WTC11 (cell line): Measurements from ENCODE around the gene MAPK8IP1. TPM values are rescaled to one million over a fixed set of nuclear protein-coding genes. Genes with fewer than 3 reads are reported as not detected.

ENCODE experiments used
- ATF1 ChIP-seq: sonication (generic); formaldehyde crosslinking; IDR thresholded peaks from 2 replicates; pipeline ENCODE4 v1.8.1; 2023; ENCODE audit warnings: mild to moderate bottlenecking, moderate library complexity, missing genetic modification reagents
- FOXP1 ChIP-seq: sonication (generic); formaldehyde crosslinking; IDR thresholded peaks from 2 replicates; pipeline ENCODE4 v1.8.0; 2022; ENCODE audit warnings: missing genetic modification reagents, mild to moderate bottlenecking, moderate library complexity, borderline replicate concordance
- GRHL2 ChIP-seq: fragments of 250-450 bp; sonication (Bioruptor Pico); IDR thresholded peaks from 2 replicates; pipeline ENCODE4 v1.8.0; 2022; ENCODE audit warnings: mild to moderate bottlenecking, moderate library complexity; ENCODE audit not compliant: insufficient replicate concordance, severe bottlenecking
- IRF2 ChIP-seq: sonication (generic); formaldehyde crosslinking; IDR thresholded peaks from 2 replicates; pipeline ENCODE4 v1.8.0; 2022; ENCODE audit warnings: low read depth, missing genetic modification reagents, borderline replicate concordance
- JUN ChIP-seq: sonication (generic); formaldehyde crosslinking; IDR thresholded peaks from 2 replicates; pipeline ENCODE4 v1.8.0; 2023; ENCODE audit warnings: mild to moderate bottlenecking, missing genetic modification reagents
- KAT7 ChIP-seq: sonication (generic); formaldehyde crosslinking; IDR thresholded peaks from 2 replicates; pipeline ENCODE4 v1.8.1; 2023; ENCODE audit warnings: missing genetic modification reagents, mild to moderate bottlenecking, borderline replicate concordance
- MAX ChIP-seq: sonication (generic); formaldehyde crosslinking; IDR thresholded peaks from 2 replicates; pipeline ENCODE4 v1.8.0; 2022; ENCODE audit warnings: mild to moderate bottlenecking, missing genetic modification reagents
- MXD4 ChIP-seq: fragments of 250-450 bp; sonication (Bioruptor Pico); IDR thresholded peaks from 2 replicates; pipeline ENCODE4 v1.8.0; 2021; ENCODE audit warnings: mild to moderate bottlenecking, moderate library complexity, borderline replicate concordance
- MYBL2 ChIP-seq: sonication (generic); formaldehyde crosslinking; IDR thresholded peaks from 2 replicates; pipeline ENCODE4 v1.8.1; 2023; ENCODE audit warnings: mild to moderate bottlenecking, moderate library complexity, missing genetic modification reagents
- NFATC4 ChIP-seq: fragments of 250-450 bp; sonication (Bioruptor Pico); IDR thresholded peaks from 2 replicates; pipeline ENCODE4 v1.9.0; 2021; ENCODE audit warnings: mild to moderate bottlenecking
- NR2C2 ChIP-seq: sonication (generic); formaldehyde crosslinking; IDR thresholded peaks from 2 replicates; pipeline ENCODE4 v1.8.0; 2022; ENCODE audit warnings: mild to moderate bottlenecking, missing genetic modification reagents
- SP1 ChIP-seq: sonication (generic); formaldehyde crosslinking; conservative IDR thresholded peaks from 2 replicates; pipeline ENCODE4 v1.8.1; 2022; ENCODE audit warnings: missing genetic modification reagents
- STAT6 ChIP-seq: sonication (generic); formaldehyde crosslinking; conservative IDR thresholded peaks from 2 replicates; pipeline ENCODE4 v1.8.1; 2023; ENCODE audit warnings: mild to moderate bottlenecking, low read depth, missing genetic modification reagents, moderate library complexity
- TEAD1 ChIP-seq: sonication (generic); formaldehyde crosslinking; IDR thresholded peaks from 2 replicates; pipeline ENCODE4 v1.8.0; 2022; ENCODE audit warnings: mild to moderate bottlenecking, missing genetic modification reagents
- TEAD4 ChIP-seq: sonication (generic); formaldehyde crosslinking; IDR thresholded peaks from 2 replicates; pipeline ENCODE4 v1.8.0; 2022; ENCODE audit warnings: mild to moderate bottlenecking, missing genetic modification reagents
- ZNF138 ChIP-seq: sonication (generic); formaldehyde crosslinking; conservative IDR thresholded peaks from 2 replicates; pipeline ENCODE4 v1.8.1; 2022; ENCODE audit warnings: mild to moderate bottlenecking, moderate library complexity, missing genetic modification reagents
- ZNF281 ChIP-seq: sonication (generic); formaldehyde crosslinking; IDR thresholded peaks from 2 replicates; pipeline ENCODE4 v1.8.0; 2023; ENCODE audit warnings: mild to moderate bottlenecking, missing genetic modification reagents
- ZNF423 ChIP-seq: fragments of 250-450 bp; sonication (Bioruptor Pico); IDR thresholded peaks from 2 replicates; pipeline ENCODE4 v2.1.2; 2022; ENCODE audit warnings: mild to moderate bottlenecking, moderate library complexity
- ZNF425 ChIP-seq: fragments of 250-450 bp; sonication (Bioruptor Pico); conservative IDR thresholded peaks from 2 replicates; pipeline ENCODE4 v1.9.0; 2021; ENCODE audit warnings: mild to moderate bottlenecking
- total RNA-seq: library from RNA; stranded (reverse); gene quantifications from 3 replicates; pipeline ENCODE4 v1.2.3, GENCODE V29; 2021
- TF ChIP-seq, protein P1 (sequence below): fragments of 250-450 bp; sonication (Bioruptor Pico); IDR thresholded peaks from 2 replicates; pipeline ENCODE4 v2.1.2; 2022; ENCODE audit warnings: mild to moderate bottlenecking, moderate library complexity
- TF ChIP-seq, protein P2 (sequence below): sonication (generic); formaldehyde crosslinking; IDR thresholded peaks from 2 replicates; pipeline ENCODE4 v1.8.0; 2022; ENCODE audit warnings: mild to moderate bottlenecking, missing genetic modification reagents
- TF ChIP-seq, protein P3 (sequence below): fragments of 250-450 bp; sonication (Bioruptor Pico); IDR thresholded peaks from 2 replicates; pipeline ENCODE4 v1.9.0; 2021; ENCODE audit warnings: mild to moderate bottlenecking
- TF ChIP-seq, protein P4 (sequence below): fragments of 250-450 bp; sonication (Bioruptor Pico); IDR thresholded peaks from 2 replicates; pipeline ENCODE4 v1.8.0; 2021; ENCODE audit warnings: mild to moderate bottlenecking

Gene MAPK8IP1
- total RNA-seq, 1 experiment from 2014 or later, result 34.1 TPM

DNA sequence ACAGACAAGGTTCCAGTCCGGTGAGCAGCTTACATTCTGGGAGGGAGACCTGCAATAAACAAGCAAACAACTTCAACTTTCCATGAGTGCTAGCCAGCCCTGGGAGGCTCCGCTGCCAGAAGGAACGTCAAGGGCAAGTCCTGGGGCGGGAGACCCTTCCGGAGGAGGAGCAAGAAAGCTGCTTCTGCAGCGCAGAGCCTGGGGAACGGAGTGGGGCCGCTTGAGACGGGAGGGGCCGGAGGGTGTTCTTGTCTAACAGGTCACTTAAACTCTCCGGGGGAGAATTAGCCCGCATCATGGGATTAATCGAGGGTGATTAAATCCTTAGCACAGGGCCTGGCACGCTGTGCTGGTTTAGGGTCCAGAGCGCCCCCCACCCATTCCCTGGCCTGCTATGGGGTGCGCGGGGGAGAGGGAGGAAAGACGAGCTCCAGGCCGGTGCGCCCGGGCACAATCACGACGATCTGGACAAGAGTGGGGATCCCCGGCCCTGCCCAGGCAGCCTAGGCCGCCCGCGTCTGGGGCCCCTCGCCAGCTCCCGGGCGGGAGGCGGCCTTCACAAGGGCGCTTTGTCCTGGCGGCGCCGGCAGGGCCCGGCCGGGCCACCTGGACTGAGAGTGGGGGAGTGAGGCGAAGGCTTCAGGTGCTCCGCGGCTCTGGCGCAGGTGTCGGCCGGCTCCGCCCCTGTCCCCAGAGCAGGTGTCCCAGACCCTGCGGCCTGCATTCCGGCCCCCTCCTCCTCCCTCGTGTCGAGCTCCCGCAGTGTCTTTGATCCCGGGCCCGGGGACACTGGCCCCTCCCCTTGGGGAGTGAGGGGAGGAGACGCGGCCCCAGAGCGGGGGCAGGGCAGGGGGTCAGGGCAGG lies 36.3 kb downstream of the MAPK8IP1 start (continued):
- TF ChIP-seq STAT6 (no peak), MAX (CRISPR knock-in tag) (peak; percentile 75; the same call in 1 of the 2 replicates), ATF1 (no peak), ZNF425 (no peak), MXD4 (CRISPR knock-in tag) (no peak), MYBL2 (CRISPR knock-in tag) (0 out of 2 replicates have a peak, but pooled peaks have one; percentile 67), ZNF423 (CRISPR knock-in tag) (peak; percentile 63), TEAD4 (CRISPR knock-in tag) (no peak), GRHL2 (CRISPR knock-in tag) (no peak), NR2C2 (CRISPR knock-in tag) (no peak), TEAD1 (CRISPR knock-in tag) (peak; percentile 82; the same call in 1 of the 2 replicates), FOXP1 (CRISPR knock-in tag) (no peak; the same call in none of the 2 replicates), KAT7 (CRISPR knock-in tag) (0 out of 2 replicates have a peak, but pooled peaks have one; percentile 64), IRF2 (CRISPR knock-in tag) (no peak), SP1 (CRISPR knock-in tag) (peak; percentile 93; the same call in 1 of the 2 replicates), NFATC4 (CRISPR knock-in tag) (no peak), ZNF281 (CRISPR knock-in tag) (peak; percentile 85; the same call in 1 of the 2 replicates), JUN (CRISPR knock-in tag) (no peak), ZNF138 (no peak)
- TF ChIP-seq, protein P1, sequence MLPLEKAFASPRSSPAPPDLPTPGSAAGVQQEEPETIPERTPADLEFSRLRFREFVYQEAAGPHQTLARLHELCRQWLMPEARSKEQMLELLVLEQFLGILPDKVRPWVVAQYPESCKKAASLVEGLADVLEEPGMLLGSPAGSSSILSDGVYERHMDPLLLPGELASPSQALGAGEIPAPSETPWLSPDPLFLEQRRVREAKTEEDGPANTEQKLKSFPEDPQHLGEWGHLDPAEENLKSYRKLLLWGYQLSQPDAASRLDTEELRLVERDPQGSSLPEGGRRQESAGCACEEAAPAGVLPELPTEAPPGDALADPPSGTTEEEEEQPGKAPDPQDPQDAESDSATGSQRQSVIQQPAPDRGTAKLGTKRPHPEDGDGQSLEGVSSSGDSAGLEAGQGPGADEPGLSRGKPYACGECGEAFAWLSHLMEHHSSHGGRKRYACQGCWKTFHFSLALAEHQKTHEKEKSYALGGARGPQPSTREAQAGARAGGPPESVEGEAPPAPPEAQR (CRISPR knock-in tag), result no peak
- TF ChIP-seq, protein P2, sequence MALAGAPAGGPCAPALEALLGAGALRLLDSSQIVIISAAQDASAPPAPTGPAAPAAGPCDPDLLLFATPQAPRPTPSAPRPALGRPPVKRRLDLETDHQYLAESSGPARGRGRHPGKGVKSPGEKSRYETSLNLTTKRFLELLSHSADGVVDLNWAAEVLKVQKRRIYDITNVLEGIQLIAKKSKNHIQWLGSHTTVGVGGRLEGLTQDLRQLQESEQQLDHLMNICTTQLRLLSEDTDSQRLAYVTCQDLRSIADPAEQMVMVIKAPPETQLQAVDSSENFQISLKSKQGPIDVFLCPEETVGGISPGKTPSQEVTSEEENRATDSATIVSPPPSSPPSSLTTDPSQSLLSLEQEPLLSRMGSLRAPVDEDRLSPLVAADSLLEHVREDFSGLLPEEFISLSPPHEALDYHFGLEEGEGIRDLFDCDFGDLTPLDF (CRISPR knock-in tag), result no peak
- TF ChIP-seq, protein P3, sequence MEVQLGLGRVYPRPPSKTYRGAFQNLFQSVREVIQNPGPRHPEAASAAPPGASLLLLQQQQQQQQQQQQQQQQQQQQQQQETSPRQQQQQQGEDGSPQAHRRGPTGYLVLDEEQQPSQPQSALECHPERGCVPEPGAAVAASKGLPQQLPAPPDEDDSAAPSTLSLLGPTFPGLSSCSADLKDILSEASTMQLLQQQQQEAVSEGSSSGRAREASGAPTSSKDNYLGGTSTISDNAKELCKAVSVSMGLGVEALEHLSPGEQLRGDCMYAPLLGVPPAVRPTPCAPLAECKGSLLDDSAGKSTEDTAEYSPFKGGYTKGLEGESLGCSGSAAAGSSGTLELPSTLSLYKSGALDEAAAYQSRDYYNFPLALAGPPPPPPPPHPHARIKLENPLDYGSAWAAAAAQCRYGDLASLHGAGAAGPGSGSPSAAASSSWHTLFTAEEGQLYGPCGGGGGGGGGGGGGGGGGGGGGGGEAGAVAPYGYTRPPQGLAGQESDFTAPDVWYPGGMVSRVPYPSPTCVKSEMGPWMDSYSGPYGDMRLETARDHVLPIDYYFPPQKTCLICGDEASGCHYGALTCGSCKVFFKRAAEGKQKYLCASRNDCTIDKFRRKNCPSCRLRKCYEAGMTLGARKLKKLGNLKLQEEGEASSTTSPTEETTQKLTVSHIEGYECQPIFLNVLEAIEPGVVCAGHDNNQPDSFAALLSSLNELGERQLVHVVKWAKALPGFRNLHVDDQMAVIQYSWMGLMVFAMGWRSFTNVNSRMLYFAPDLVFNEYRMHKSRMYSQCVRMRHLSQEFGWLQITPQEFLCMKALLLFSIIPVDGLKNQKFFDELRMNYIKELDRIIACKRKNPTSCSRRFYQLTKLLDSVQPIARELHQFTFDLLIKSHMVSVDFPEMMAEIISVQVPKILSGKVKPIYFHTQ (CRISPR knock-in tag), result no peak
- TF ChIP-seq, protein P4, sequence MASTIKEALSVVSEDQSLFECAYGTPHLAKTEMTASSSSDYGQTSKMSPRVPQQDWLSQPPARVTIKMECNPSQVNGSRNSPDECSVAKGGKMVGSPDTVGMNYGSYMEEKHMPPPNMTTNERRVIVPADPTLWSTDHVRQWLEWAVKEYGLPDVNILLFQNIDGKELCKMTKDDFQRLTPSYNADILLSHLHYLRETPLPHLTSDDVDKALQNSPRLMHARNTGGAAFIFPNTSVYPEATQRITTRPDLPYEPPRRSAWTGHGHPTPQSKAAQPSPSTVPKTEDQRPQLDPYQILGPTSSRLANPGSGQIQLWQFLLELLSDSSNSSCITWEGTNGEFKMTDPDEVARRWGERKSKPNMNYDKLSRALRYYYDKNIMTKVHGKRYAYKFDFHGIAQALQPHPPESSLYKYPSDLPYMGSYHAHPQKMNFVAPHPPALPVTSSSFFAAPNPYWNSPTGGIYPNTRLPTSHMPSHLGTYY (CRISPR knock-in tag), result no peak
